ENCODE results near the gene STMP1.

DNA sequence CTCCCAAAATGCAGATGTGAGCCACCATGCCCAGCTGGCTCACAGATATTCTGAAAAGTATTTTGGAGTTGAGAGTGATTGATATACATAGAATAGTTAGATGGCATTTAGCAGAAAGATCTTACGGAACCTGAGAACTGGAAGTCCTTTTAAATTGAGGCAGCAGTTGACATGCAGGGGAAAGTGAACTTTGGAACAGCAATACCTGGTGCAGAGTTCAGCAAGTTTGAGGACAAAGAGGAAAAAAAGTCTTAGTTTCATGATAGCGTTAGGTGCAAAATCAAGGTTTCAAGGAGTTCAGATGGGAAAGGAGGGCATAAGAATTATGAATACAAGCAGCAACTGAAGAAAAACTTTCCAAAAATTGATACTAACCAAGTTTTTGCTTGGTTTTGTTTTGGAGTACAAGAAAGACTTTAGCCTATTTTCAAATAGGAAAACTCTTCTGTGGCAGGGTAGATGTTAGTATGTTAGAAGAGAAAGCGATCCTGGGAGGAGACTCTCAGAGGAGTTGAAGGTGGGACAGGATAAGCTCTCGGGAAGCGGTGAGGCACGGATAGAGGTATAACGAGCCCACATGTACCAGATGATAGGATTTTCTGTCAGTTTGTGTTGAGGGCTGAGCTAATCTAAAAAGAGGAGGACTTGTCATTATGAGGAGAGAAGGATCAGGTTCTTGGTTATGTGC, 28.0 kb upstream of the STMP1 start:
- TF ChIP-seq CTCF (IDR thresholded peaks at IDR 0.05) (no peak), POLR2A (IDR thresholded peaks at IDR 0.05) (no peak)
